Activated CD4-positive, alpha-beta T cell treated with anti-CD3 and anti-CD28 coated beads, Interleukin-2, amount 50 U/mL, for 1 hour (primary cell): ENCODE measurements around the gene OR6K6.

ENCODE experiments used
- DNase-seq: peaks from one replicate; pipeline ENCODE4 v3.0.0-alpha.2; 2020

The OR6K6 gene

DNA sequence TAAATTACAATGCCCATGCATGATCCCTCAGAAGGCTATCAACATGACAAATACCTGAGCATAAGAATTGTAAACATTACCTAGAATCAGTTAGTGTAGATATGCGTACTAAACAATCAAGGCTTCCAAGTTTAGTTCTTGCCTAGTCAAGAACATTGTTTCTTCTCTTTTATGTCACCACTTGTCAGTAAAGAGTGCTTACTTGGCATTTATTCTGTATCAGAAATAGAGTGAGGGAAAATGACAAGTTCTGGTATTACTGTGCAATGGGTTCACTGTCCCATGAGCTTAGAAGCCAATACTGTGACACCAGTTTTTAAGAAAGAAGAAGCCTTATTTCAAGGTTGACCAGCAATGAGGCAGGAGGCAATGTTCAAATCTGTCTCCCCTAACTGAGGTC is 49.2 kb downstream of the OR6K6 start:
- DNase-seq: no peak
